NCI-H345 (cell line): ENCODE measurements around the gene DZIP1.
A peak's percentile ranks its signal among the peaks of the same experiment; 100 is the strongest.

ENCODE experiments used
- DNase-seq: peaks from one replicate; lab custom pipeline; 2025; lab: John Stamatoyannopoulos, UW

Gene DZIP1

DNA sequence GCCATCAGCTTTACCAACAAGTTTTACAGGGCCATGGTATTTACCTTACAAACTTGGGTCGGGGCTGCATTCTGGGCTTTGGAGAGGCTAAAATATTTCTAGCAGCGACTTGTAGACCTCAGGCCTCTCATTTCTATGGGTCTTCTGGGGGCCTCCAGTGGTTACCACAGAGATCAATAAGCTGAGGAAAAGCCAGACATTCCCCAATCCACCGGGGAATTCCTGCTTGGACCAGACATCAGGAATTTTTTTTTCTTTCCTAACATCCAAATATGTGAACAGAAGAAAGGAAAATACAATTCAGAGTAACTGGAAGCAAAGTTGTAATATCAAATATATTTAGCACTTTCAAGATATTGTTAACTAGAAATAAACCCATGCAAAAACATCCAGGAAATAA, 1.5 kb downstream of the DZIP1 start:
- no peak for DNase-seq

DNA sequence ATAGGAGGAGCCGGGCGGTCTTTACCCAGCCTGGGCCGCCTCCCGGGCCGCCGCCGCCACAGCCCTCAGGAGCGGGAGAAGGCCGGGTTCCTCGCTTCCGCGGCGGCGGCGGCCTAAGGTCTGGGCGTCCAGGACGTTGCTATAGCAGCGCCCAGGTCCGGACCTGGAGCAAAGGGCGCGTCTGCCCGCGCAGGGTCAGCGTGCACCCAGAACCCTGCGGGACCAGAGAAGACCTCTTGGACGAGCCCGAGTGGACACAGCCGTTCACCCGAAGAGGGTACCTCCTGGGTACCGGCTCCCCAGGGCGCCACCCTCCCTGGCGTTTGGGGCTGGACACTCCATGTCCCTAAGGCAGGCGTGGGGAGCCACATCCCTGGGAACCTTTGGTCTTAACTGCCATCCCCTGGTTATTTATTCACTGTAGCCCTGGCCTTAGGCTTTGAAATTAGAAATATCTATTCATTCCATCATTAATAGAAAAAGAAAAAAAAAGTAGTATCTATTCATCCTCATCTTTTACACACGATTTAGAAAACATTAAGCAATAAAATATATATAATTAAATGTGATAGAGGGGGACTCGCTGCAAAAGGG, 2.4 kb downstream of the DZIP1 start:
- DNase-seq, result no peak

DNA sequence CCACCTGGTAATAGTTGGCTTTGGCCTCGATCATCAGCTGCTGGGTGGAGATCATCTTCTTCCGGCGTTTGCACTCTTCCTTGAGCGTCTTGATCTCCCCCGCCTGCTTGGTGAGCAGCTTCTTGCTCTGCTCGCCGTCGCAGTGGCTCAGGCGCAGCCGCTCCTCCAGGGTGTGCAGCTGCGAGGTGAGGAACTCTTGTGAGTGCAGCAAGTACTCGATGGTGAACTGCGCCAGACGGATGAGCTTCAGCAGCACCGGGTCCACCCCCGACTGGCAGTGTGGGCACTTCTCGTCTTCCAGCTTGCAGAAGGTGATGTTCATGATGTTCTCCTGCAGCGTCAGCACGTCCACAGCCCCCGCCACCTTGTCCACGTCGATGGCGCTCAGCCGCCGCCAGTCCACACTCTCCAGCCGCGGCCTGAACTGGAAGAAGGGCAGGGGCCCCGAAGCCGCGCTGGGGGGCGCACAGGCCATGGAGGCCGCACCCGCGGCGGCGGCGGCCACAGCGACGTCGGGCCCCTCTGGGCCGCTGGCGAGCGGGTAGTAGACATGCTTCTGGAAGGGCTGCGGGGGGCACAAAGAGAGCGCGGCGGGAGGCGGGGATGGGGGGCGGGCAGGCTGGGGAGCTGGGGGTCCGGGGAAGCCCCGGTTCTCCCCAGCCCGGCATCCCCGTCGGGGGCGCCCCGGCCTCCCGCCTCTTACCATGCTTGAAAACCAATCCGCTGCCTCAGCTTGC, 3.0 kb downstream of the DZIP1 start:
- no peak for DNase-seq

DNA sequence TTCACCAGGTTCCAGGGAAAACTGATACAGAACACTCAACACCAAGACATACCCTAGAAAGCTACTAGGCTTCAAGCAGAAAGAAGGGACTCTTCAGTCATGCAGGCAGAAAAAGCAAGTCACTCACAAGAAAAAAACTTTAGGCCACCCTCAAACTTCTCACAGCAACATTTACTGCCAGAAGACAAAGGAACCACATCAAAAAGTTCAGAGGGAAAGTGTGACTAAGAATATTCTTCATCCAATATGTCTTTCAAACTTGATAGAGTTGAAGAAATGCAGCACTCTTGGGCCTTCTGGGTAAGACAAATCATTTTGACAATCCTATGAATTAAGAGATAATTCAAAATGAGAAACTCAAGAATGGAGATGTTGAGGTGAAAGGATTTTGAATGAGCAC, 7.7 kb downstream of the DZIP1 start:
- no peak for DNase-seq

DNA sequence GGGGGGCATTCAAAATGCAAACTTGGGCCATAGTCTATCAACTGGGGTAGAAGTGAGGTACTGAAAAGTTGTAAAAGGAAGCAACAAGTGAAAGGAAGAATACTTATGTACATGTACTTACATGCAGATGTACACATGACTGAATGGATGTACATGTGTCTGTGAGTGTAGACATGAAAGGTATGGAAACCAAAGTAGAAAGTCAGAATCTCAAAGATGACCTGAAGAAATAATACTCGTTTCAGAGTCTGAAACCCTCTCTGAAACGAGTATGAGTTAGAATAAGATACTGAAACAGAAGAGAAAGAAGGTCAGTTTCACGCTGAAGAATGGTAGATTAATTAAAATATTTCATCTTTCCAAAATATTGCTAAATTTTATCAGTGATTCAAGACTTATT, 13.9 kb downstream of the DZIP1 start:
- no peak for DNase-seq

DNA sequence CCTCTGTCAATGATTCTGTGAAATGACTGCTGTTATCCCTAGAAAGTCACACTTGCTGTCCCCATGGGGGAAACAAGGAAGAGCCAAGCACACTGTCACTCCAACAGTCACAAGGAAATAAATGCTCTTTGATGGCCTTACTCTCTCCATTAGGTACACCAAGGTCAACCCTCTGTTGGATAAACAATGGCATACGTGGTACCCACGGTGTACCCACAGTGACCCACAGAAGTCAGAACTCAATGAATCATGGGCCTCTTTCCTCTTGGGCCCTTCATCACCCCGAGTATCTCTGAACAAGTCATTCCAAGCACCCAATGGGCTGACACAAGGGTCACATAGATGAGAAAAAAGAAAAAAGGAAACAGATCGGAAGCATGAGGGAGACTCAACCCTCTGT, 15.4 kb downstream of the DZIP1 start:
- DNase-seq, result no peak

DNA sequence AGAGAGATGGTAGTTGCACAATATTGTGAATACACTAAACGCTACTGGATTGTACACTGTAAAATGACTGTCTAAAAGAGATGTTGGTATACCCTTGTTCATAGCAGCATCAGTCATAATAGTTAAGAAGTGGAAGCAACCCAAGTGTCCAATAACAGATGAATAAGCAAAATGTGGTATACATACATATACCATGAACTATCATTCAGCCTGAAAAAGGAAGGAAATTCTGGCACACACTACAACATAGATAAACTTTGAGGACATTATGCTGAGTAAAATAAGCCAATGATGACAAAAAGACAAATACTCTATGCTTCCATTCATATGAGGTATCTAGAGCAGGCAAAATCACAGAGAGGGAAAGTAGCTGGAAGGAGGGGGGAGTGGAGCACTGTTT, 16.0 kb downstream of the DZIP1 start:
- DNase-seq, result no peak

DNA sequence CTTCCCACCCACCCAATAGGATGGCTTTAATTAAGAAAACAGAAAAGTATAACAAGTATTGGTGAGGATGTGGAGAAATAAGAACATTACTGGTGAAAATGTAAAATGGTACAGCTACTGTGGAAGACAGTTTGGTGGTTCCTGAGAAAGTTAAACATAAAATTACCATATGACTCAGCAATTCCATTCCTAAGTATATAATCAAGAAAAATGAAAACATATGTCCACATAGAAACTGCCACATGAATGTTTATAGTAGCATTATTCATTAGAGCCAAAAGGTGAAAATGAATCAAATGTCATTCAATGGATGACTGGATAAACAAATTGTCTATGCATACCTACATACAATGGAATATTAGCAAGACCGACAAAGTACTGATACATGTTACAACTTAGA, 16.9 kb downstream of the DZIP1 start:
- no peak for DNase-seq

DNA sequence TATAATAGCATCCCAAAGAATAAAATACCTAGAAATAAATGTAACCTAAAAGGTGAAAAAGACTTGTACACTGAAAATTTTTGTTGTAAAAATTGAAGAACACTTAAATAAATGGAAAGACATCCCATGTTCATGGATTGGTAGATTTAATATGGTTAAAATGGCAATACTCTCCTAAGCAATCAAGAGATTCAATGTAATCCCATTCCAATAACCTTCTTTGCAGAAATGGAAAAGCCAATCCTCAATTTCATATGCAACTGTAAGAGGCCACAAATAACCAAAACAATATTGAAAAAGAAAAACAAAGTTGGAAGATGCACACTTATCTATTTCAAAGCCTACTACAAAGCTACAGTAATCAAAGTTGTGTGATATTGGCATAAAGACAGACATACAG, 17.7 kb downstream of the DZIP1 start:
- no peak for DNase-seq

DNA sequence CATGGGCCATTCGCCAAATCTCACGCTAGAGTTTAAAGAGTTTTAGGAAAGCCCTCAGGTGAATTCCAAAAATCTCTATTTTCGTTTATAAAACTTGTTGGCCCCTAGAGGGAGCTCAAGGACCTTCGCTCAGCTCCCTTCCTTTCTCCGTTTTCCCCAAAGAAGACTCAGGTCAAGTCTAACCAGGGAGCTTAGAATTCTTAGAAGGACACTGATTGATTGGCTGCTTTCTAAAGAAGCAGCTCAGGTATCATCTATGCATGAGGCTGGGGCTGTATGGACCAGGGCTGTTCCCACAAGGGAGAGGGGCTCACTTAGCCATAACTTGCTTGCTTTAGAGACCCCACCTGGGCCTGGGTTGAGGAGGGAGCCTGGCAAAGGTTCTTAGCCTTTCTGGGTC, 20.5 kb downstream of the DZIP1 start:
- peak; percentile 18 for DNase-seq

DNA sequence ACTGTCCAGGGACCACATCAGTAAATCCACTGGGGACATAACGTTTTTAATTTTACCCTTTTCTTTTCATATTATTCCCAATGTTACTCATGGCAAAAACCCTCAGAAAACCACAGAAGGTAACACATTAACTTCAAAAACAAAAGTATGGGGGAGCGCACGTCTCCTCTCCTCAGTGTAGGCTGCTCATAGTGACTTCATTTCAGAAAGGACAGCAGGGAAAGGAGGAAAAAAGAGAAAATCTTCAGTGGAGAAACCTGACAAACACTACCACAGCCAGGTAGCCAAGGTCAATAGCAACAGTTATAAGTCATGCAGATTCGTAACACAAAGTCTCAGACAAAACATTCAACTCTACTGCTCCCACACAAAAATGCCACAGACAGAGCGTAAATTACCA, 21.4 kb downstream of the DZIP1 start:
- no peak for DNase-seq

DNA sequence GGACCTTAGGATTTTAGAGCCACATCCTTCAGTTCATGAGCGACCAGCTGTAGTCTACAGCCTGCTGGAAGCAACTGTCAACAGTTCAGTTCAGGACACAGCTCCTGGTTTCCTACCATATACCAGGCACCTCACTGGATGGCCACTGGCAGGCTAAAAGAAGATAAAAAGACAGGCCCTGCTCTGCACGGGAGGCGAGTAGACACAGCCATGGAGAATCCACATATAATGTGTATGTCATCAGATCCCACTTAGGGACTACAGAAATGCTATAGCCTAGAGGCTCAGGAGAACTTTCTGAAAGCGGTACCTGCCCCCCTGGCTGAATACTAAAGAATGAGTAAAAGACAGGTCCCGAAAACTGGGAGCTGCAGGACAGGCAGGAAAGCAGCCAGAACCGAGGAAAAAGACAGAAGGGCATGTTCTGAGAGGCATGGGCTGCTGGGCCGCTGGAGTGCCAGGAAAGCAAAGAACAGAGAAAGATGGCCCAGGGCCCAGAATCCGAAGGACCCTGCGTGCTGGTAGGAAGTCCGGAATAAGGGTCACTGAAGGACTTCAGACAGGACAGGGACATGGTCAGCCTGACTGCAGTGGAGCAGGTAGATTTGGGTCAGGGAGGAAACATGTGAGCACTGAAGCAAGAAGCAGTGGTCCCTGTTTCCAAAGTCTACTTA, 23.5 kb downstream of the DZIP1 start:
- DNase-seq, result no peak

DNA sequence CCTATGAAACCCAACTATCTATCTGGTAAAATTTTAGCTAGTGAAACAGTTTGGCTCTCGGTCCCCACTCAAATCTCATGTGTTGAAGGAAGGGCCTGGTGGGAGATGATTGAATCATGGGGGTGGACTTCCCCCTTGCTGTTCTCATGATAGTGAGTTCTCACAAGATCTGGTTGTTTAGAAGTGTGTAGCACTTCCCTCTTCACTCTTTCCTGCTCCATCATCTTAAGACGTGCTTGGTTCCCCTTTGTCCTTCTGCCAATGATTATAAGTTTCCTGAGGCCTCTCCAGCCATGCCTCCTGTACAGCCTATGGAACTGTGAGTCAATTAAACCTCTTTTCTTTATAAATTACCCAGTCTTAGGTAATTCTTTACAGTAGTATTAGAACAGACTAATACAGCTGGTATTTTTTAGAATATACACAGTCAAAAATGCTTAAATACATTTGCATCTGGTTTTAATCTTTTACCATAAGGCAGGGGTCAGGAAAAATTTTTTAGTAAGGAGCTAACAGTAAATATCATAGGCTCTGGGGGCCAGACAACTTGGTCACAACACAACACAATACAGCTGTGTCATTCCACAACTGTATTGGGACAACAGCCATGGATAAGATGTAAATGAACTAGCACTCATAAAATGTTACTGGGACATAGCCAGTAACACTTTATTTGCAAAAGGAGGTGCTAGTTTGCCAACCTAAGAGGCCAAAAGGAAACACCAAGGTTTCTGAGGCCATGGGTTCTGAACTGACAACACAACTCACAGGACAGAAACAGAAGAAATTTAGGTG, 24.3 kb downstream of the DZIP1 start:
- no peak for DNase-seq

DNA sequence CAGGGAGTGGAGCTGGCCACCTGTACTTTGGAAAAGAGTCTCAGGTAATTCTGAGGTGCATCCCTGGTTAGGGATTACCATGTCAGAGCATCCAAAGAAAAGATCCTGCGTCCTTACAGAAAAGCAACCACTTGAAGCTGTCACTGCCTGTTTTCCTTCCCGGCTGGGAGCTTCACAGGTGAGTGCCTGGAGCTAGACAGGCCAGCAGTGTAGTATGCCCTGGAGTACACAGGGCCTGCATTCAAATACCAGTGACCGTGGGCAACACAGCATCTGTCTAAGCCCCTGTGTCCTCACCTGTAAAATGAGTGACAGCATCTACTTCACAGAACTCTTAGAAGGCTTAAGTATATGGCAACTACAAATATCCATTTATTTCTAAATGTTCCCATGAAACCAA, 29.0 kb downstream of the DZIP1 start:
- DNase-seq, result no peak

DNA sequence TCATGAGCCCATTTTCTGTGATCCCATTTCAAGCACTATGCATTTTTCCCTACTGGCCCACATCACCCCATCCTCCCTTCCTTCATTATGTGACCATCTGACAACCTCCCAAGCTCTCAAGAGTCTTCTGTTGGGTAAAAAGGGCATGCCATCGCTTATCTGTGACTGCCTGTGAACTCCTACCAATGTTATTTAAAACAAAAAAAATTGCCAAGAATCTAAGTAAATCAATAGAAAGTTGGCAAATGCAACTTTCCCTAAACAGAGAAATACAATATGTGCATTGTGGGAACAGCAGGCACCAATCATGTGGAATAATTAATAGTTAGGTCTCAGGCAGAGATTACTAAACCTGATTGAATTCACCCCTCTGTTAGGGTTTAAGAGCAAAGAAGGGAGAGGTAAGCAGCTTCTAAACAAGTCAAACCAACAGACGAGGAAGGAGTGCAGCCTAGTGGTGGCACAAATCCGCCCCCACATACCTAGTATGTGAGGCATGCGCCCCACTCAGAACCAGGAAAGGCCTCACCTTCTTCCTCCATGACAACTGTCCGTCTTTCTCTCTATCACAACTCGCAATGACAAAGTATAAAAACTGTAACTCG, 29.8 kb downstream of the DZIP1 start:
- no peak for DNase-seq

DNA sequence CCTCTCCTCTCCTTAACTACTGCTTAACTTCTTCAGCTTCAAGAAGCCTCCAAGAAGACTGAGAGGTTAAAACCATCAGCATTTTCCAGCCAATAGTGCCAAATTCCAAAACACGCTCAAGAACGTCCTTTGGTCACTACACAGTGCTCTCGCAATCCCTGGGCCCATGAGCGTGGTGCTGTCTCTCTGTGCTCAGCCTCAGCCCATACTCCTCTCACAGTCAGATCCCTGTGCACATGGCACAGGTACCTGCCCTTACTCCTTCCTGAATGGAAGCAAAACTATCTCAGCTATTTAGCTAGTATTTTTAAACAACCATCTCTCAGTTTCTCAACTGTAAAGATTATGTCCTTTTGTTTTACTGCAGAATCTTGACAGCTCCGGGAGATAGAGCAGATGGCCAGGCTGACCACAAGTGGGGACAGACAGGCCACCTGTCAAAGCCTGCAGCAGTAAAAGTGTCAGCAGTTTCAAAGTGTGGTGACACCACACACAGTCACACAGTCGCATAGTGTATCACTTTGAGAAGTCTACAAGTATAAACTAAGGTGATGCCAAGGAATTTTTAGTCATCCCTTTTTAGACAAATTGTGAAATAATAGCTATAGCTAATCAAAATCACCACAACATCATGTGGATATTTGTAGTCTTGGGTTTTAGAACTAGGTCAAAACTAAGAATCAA, 35.7 kb downstream of the DZIP1 start:
- DNase-seq, result no peak

DNA sequence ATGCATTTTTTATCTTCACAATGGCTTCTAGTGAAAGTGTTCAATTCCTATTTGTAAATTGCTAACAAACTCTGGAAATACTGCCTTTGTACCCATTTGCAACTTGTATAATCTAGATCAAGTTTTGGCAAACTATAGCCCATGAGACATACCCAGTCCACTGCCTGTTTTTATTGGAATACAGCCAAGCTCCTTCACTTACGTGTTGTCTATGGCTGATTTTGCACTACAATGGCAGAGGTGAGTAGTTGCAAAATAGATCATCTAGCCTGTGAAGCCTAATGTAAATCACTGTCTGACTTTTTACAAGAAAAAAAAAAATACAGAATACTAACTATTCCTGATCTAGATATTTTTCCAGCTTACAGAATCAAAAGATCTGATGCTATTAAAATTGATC, 37.1 kb downstream of the DZIP1 start:
- DNase-seq, result peak; percentile 46

DNA sequence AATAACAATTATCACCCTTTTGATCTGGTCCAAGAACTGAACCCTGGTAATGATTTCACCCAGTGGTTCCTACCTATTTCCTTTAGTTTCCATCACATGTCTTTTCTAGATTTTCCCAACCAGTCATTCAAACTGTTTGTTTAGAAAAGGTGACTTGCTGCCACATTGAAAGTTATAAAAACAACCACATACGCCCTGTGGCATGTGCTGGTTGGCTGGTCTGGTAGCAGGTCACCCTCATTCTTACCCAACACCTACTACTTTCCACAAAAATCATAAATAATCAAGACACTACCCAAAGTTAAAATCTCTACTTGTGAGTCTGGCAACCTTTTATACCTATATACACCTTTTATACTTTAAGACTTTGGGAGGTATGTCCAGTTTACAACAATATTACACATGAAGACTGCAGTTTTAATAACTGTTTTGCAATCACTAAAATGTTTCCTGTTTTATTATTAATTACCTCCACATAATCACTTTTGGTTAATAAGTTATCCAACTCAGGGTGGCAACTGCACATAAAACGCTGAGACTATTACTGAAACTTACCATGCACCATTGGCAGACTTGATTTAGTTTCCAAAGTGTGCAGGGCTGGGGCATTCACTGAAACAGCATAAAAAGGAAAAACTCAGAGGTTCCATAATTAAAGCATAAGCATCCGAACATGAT, 38.9 kb downstream of the DZIP1 start:
- no peak for DNase-seq

DNA sequence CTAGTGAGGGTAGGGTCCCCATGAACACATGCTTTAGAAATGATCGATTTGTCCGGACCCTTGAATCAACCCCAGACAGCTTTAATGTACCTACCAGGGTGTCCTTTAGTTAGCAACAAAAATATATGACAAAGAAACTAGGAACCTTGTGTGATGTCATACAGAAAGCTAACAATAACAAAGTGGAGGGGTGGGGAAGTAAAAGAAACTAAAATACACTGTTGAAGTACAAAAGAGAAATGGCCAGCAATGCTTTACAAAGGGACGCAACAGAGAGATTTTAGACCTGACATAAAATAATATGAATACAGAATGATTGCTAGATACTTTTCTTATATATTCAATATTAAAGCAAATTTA, 40.0 kb downstream of the DZIP1 start:
- DNase-seq, result no peak

DNA sequence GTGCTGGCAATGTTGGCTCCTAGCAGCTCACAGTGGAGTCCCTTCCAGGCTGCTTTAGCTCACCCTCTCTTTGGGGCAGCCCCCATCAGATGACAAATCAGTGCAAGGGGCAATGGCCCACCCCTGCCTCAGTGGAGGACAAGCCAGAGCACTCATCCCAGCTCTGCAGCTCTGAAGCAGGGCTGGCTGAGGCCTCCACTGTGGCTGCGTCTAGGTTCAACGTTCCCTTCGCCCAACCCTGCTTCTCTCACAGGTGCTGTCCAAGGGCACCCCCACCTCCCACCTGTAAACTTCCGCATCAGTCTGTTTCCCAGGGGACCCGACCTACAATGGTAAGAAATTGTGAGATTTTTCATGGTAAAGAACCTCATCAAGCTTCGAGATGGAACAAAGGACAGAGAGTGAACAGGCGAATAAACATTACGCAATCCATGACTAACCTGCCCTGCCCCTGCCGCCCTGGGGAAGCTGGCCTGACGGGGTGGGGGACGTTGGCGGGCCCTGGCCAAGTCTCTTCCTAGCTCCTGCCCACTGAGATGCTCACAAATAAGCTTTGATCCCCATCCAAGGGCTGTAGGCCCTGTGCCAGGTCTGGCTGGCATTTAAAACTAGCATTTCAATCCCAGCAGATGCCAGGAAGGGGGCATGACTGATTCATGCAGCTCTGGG, 40.5 kb downstream of the DZIP1 start:
- DNase-seq, result peak; percentile 24

DNA sequence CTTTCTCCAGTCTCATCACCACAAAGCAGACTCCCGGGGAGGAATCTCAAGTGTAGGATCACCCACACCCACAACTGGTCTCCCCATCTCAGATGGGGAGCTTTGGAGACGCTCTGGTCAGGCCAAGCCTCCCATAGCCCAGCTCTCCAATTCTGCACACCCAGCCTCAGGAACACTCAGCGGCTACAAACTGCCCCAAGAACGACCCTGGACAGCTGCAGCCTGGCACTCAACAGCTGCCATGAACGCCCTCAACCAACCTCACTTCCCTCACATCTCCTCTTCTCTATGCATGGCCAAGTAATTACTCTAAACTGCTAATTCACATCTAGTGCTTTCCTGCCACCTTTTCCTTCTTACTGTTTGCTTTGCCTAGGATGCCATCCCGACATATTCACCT, 42.6 kb downstream of the DZIP1 start:
- DNase-seq, result no peak
